DMS153 treated with DMSO at 0.1 percent for 48 hours (cell line): ENCODE results near the gene ATP5PD.

ENCODE experiments used
- DNase-seq: peaks from one replicate; lab custom pipeline; 2025; ENCODE audit not compliant: unreplicated experiment; lab: John Stamatoyannopoulos, UW

Gene ATP5PD

GRCh38 chr17:75001915-75002843, 44.6 kb downstream of the ATP5PD start:
- no peak for DNase-seq

GRCh38 chr17:74999523-74999922, 47.2 kb downstream of the ATP5PD start:
- no peak for DNase-seq

- no peak for DNase-seq
Observed at GRCh38 chr17:74998783-74999182, 48.0 kb downstream of the ATP5PD start.

GRCh38 chr17:74995847-74996246, 50.9 kb downstream of the ATP5PD start:
- no peak for DNase-seq

- no peak for DNase-seq
Observed at GRCh38 chr17:74994440-74994839, 52.3 kb downstream of the ATP5PD start.

- DNase-seq: no peak
Observed at GRCh38 chr17:74992223-74992622, 54.5 kb downstream of the ATP5PD start.

- no peak for DNase-seq
Observed at GRCh38 chr17:74990581-74991105, 56.1 kb downstream of the ATP5PD start.
